ENCODE measurements around the gene MYO1F.

MYO1F gene

GRCh38 chr19:8489561-8490394 is 87.5 kb downstream of the MYO1F start:
- no peak for FAIRE-seq

GRCh38 chr19:8488365-8488764 is 88.9 kb downstream of the MYO1F start:
- no peak for FAIRE-seq

GRCh38 chr19:8487137-8487851 is 89.9 kb downstream of the MYO1F start:
- FAIRE-seq: no peak

DNA sequence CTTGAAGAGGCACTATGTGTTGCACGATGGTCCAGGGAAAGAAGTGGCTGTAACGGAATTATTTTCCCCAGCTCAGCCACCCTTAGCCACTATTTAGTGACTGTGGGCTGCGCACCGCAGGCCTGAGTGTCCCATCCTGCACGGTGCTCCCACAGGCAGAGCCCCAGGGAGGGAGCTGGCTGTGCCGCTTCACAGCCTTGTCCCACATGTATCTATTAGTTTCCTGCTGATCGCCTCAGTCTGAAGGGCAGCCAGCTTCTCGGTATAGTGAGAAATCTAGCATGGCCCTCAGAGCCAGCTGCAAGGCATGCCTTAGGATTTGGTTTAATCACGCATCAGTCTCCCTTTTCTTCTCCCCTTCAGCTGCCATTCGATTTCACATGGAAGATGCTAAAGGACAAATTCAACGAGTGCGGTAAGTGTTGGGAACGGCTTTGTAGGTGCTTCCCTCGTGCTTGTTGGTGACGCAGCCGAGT is 90.5 kb downstream of the MYO1F start:
- FAIRE-seq: no peak

GRCh38 chr19:8485561-8486371 is 91.5 kb downstream of the MYO1F start:
- FAIRE-seq: no peak

DNA sequence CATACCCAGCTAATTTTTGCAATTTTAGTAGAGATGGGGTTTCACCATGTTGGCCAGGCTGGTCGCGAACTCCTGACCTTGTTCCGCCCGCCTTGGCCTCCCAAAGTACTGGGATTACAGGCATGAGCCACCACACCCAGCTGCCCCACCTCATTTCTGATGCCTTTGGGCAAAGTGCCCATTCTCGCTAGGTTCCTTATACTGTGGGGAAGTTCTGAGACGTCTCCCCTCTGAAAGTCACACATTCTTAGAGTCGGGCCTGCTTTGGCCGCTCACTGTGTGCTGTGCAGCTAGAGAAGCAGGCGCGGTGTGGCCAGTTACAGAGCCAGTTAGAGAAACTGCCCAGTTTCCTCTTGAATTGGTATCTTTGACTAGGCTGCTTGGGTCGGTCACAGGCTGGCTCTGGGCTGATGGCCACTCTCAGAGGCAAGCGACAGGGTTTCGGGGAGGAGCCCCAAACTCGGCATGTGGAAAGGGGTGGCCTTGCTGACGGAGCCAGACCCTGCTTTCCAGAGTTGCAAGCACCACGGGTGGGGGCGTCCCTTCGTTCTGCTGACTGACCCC is 92.8 kb downstream of the MYO1F start:
- FAIRE-seq: no peak

- no peak for FAIRE-seq
Measured at GRCh38 chr19:8483165-8483564, 94.1 kb downstream of the MYO1F start.

GRCh38 chr19:8482696-8483095 is 94.5 kb downstream of the MYO1F start:
- no peak for FAIRE-seq

- FAIRE-seq: no peak
Measured at GRCh38 chr19:8481616-8482015, 95.6 kb downstream of the MYO1F start.

DNA sequence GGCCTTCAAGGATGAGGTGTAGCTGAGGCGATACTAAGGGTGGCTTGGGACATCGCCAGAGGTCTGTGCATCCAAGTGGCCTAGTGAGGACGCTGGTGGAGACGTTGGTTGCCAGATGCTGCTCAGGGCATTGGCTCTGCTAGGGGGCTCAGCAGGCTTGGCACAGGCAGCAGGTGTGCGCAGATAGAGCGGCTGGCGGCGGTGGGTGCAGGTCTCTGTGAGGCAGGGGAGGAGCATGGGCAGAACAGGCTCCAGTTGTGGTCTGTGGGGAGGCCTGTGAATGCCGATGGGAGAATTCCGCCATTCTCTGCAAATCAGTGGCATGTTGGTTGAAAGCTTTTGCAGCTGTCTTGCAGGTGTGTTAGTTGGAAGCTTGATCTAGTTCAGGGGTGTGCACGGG is 96.0 kb downstream of the MYO1F start:
- FAIRE-seq: no peak

- FAIRE-seq: no peak
Measured at GRCh38 chr19:8478598-8478997, 98.6 kb downstream of the MYO1F start.

- FAIRE-seq: no peak
Measured at GRCh38 chr19:8477889-8478288, 99.4 kb downstream of the MYO1F start.

GRCh38 chr19:8476524-8476923 is 100.7 kb downstream of the MYO1F start:
- FAIRE-seq: no peak

GRCh38 chr19:8475005-8475404 is 102.2 kb downstream of the MYO1F start:
- FAIRE-seq: no peak

DNA sequence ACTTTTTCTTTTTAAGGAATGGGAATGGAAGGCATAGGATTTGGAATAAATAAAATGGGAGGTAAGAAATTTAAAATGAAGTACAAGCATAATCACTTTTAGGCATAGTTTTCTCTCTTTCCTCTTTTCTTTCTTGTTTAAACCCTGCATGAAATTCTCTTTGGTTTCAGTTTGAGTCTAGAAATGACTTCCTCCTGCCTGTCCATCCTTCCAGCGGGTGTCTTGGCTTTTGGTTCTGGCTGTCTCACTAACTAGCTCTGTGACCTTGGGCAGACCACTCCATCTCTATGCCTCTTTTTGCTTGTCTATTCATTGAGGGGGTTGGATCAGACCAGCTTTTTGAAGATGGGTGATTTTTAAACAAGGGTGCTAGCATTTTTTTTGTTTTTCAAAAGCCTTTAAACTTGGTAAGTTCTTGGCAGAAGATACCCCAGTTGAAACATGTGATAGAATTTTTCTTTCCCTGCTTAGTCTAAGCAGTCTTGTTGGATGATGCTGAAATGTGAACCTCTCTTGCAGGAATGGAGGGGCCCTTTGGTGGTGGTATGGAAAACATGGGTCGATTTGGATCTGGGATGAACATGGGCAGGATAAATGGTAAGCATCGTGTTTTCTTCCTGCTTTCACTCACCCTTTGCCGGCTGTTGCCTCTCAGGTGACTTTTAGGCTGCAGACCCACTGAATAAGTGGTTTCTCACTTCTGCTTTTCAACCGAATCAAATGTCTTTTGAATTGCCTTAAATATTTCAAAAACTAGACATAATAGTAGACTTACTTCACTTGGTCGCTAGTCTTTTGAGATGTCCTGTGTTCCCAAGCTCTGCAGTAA is 103.4 kb downstream of the MYO1F start:
- no peak for FAIRE-seq

Data from A204.1 (cell line).